ENCODE measurements around the gene TEX48. TPM values are rescaled to one million over a fixed set of nuclear protein-coding genes. Genes with fewer than 3 reads are reported as not detected.

TEX48 gene
- total and polyA plus RNA-seq, 2 experiments from 2014 or later, result not detected

GRCh38 chr9:114680259-114681001 lies 1.6 kb downstream of the TEX48 start (continued):
- TF ChIP-seq ZNF462 (CRISPR knock-in tag; IDR thresholded peaks at IDR 0.05) (no peak), ETS1 (IDR thresholded peaks at IDR 0.05) (no peak), EZH2 (IDR thresholded peaks at IDR 0.05; ENCODE audit: low read depth, unreplicated experiment) (no peak), CREB1 (CRISPR knock-in tag; IDR thresholded peaks at IDR 0.05; ENCODE audit: low read depth) (no peak), ZNF114 (CRISPR knock-in tag; IDR thresholded peaks at IDR 0.05) (no peak), ZNF331 (CRISPR knock-in tag; IDR thresholded peaks at IDR 0.05; ENCODE audit: low read depth) (no peak), EZH2phosphoT487 (IDR thresholded peaks at IDR 0.05; ENCODE audit: unreplicated experiment) (no peak)

- Histone ChIP-seq H3K79me2 (replicated peaks; ENCODE audit: insufficient read depth) (no peaks in the 10 kb centered on the region), H3K27me3 (ENCODE audit: insufficient read depth) (no peaks in the 10 kb centered on the region), H3K4me1 (ENCODE audit: insufficient read depth) (no peaks in the 10 kb centered on the region), H3K36me3 (ENCODE audit: insufficient read depth) (no peaks in the 10 kb centered on the region), H3K4me2 (no peak overlapping the region), H3K4me3 (no peak overlapping the region), H4K20me1 (replicated peaks; ENCODE audit: insufficient read depth) (no peaks in the 10 kb centered on the region), H3F3A (replicated peaks; ENCODE audit: low read depth) (no peaks in the 10 kb centered on the region), H3K9me2 (ENCODE audit: insufficient read depth) (no peaks in the 10 kb centered on the region), H3K27ac (ENCODE audit: low read depth) (no peak overlapping the region), H2AFZ (no peak overlapping the region)
- no peaks in the 10 kb centered on the region for H3K36me3 Mint-ChIP-seq (ENCODE audit: low read depth)
- H3K4me3 Mint-ChIP-seq, result no peak overlapping the region
- ATAC-seq, result no peak
- H3K9me3 Mint-ChIP-seq, result no peaks in the 10 kb centered on the region; the same call in 2 of the 3 replicates
- peaks cover 4% of the 10 kb centered on the region for H3K27me3 Mint-ChIP-seq (ENCODE audit: insufficient read depth, low read depth, poor library complexity)
- H3K27ac Mint-ChIP-seq, result no peak overlapping the region
- H3K4me1 Mint-ChIP-seq, result peaks cover 5% of the 10 kb centered on the region; the same call in 1 of the 3 replicates
- DNase-seq (ENCODE audit: low spot score), result no peak
- TF ChIP-seq NANOG (IDR thresholded peaks at IDR 0.05; ENCODE audit: borderline replicate concordance), result no peak
- TF ChIP-seq ZNF114 (CRISPR knock-in tag; IDR thresholded peaks at IDR 0.05), result no peak
- no peak for TF ChIP-seq STAT1 (IDR thresholded peaks at IDR 0.05; ENCODE audit: unreplicated experiment)
- no peak for TF ChIP-seq JUNB (IDR thresholded peaks at IDR 0.05; ENCODE audit: unreplicated experiment)
- no peak for TF ChIP-seq CTCF (conservative IDR thresholded peaks at IDR 0.05; ENCODE audit: low read depth in 2 of 2)
- no peak for TF ChIP-seq REST (IDR thresholded peaks at IDR 0.05; ENCODE audit: unreplicated experiment)
- TF ChIP-seq EZH2 (IDR thresholded peaks at IDR 0.05; ENCODE audit: low read depth, unreplicated experiment), result no peak
These were observed 3.2 kb downstream of the TEX48 start for GRCh38 chr9:114678795-114679194.
